Measurements from ENCODE around the gene GRIFIN. TPM values are rescaled to one million over a fixed set of nuclear protein-coding genes. Genes with fewer than 3 reads are reported as not detected.

Gene GRIFIN
- total and polyA plus RNA-seq, 5 donors from 2014 or later: not detected

GRCh38 chr7:2436341-2437104 is 39.7 kb downstream of the GRIFIN start:
- Histone ChIP-seq H3K36me3 (ENCODE audit: control insufficient read depth, insufficient read depth, low read length) (peaks cover 34% of the 10 kb centered on the region), H3K27ac (ENCODE audit: insufficient read depth, low read length, poor library complexity, severe bottlenecking) (no peak overlapping the region), H3K27me3 (ENCODE audit: control insufficient read depth, insufficient read depth, low read length) (no peaks in the 10 kb centered on the region), H3K4me1 (ENCODE audit: control insufficient read depth, insufficient read depth, low read length, poor library complexity, severe bottlenecking) (no peaks in the 10 kb centered on the region), H3K9me3 (ENCODE audit: control insufficient read depth in 2 of 2, low read length in 2 of 2) (no peaks in the 10 kb centered on the region), H3K4me3 (ENCODE audit: low read depth, low read length) (no peak overlapping the region)
- Mint-ChIP-seq H3K27me3 (no peaks in the 10 kb centered on the region), H3K36me3 (peaks cover 19% of the 10 kb centered on the region), H3K9me3 (no peaks in the 10 kb centered on the region), H3K4me3 (no peak overlapping the region), H3K27ac (peak overlapping the region in 1 of 3 donors; percentile 71), H3K4me1 (peaks cover 0 to 5% (median 3%) of the 10 kb centered on the region in 4 donors)
- DNase-seq: no peak
- ATAC-seq (ENCODE audit: low read depth in 2 of 2): no peak

GRCh38 chr7:2435146-2435545 is 41.1 kb downstream of the GRIFIN start:
- H3K4me1 ChIP-seq (ENCODE audit: control insufficient read depth, insufficient read depth, low read length, poor library complexity, severe bottlenecking): no peaks in the 10 kb centered on the region
- ATAC-seq (ENCODE audit: low read depth in 2 of 2): no peak
- Mint-ChIP-seq H3K4me1 (peaks cover 2 to 11% (median 6%) of the 10 kb centered on the region in 4 donors), H3K4me3 (no peak overlapping the region), H3K9me3 (peaks cover 0 to 6% (median 2%) of the 10 kb centered on the region in 7 donors), H3K36me3 (peaks cover 23% of the 10 kb centered on the region), H3K27ac (peak overlapping the region in 1 of 3 donors; percentile 17), H3K27me3 (no peaks in the 10 kb centered on the region)
- no peaks in the 10 kb centered on the region for H3K27me3 ChIP-seq (ENCODE audit: control insufficient read depth, insufficient read depth, low read length)
- H3K4me3 ChIP-seq (ENCODE audit: low read depth, low read length): no peak overlapping the region
- DNase-seq: no peak
- H3K36me3 ChIP-seq (ENCODE audit: control insufficient read depth, insufficient read depth, low read length): peaks cover 38% of the 10 kb centered on the region
- peaks cover 0 to 3% of the 10 kb centered on the region in 2 experiments for H3K9me3 ChIP-seq (ENCODE audit: control insufficient read depth in 2 of 2, low read length in 2 of 2)
- no peak overlapping the region for H3K27ac ChIP-seq (ENCODE audit: insufficient read depth, low read length, poor library complexity, severe bottlenecking)

- Histone ChIP-seq H3K4me1 (ENCODE audit: control insufficient read depth, insufficient read depth, low read length, poor library complexity, severe bottlenecking) (no peaks in the 10 kb centered on the region), H3K9me3 (ENCODE audit: control insufficient read depth in 2 of 2, low read length in 2 of 2) (peaks cover 0 to 3% of the 10 kb centered on the region in 2 experiments), H3K4me3 (ENCODE audit: low read depth, low read length) (no peak overlapping the region), H3K36me3 (ENCODE audit: control insufficient read depth, insufficient read depth, low read length) (peaks cover 38% of the 10 kb centered on the region), H3K27ac (ENCODE audit: insufficient read depth, low read length, poor library complexity, severe bottlenecking) (no peak overlapping the region), H3K27me3 (ENCODE audit: control insufficient read depth, insufficient read depth, low read length) (no peaks in the 10 kb centered on the region)
- H3K9me3 Mint-ChIP-seq: peaks cover 0 to 6% (median 2%) of the 10 kb centered on the region in 7 donors
- no peak overlapping the region for H3K4me3 Mint-ChIP-seq
- H3K4me1 Mint-ChIP-seq: peaks cover 5 to 19% (median 7%) of the 10 kb centered on the region in 4 donors
- H3K27me3 Mint-ChIP-seq: no peaks in the 10 kb centered on the region
- no peak overlapping the region for H3K27ac Mint-ChIP-seq
- ATAC-seq (ENCODE audit: low read depth in 2 of 2) (no peak), DNase-seq (no peak)
- peaks cover 24% of the 10 kb centered on the region for H3K36me3 Mint-ChIP-seq
These were observed 42.3 kb downstream of the GRIFIN start for GRCh38 chr7:2433713-2434550.

- Mint-ChIP-seq H3K36me3 (peaks cover 24% of the 10 kb centered on the region), H3K27ac (no peak overlapping the region), H3K4me3 (no peak overlapping the region), H3K27me3 (no peaks in the 10 kb centered on the region), H3K4me1 (peaks cover 5 to 19% (median 8%) of the 10 kb centered on the region in 4 donors), H3K9me3 (peaks cover 0 to 6% (median 2%) of the 10 kb centered on the region in 7 donors)
- ATAC-seq (ENCODE audit: low read depth in 2 of 2) (no peak), DNase-seq (no peak)
- Histone ChIP-seq H3K27me3 (ENCODE audit: control insufficient read depth, insufficient read depth, low read length) (no peaks in the 10 kb centered on the region), H3K4me1 (ENCODE audit: control insufficient read depth, insufficient read depth, low read length, poor library complexity, severe bottlenecking) (no peaks in the 10 kb centered on the region), H3K4me3 (ENCODE audit: low read depth, low read length) (no peak overlapping the region), H3K9me3 (ENCODE audit: control insufficient read depth in 2 of 2, low read length in 2 of 2) (peaks cover 0 to 3% of the 10 kb centered on the region in 2 experiments), H3K36me3 (ENCODE audit: control insufficient read depth, insufficient read depth, low read length) (peaks cover 35% of the 10 kb centered on the region), H3K27ac (ENCODE audit: insufficient read depth, low read length, poor library complexity, severe bottlenecking) (no peak overlapping the region)
These were observed 43.1 kb downstream of the GRIFIN start for GRCh38 chr7:2432910-2433712.

- Mint-ChIP-seq H3K9me3 (peaks cover 0 to 6% (median 3%) of the 10 kb centered on the region in 7 donors), H3K4me3 (no peak overlapping the region), H3K27ac (peak overlapping the region in 1 of 3 donors; percentile 1), H3K27me3 (no peaks in the 10 kb centered on the region), H3K36me3 (peaks cover 20% of the 10 kb centered on the region), H3K4me1 (peaks cover 5 to 18% (median 9%) of the 10 kb centered on the region in 4 donors)
- peaks cover 23% of the 10 kb centered on the region for H3K36me3 ChIP-seq (ENCODE audit: control insufficient read depth, insufficient read depth, low read length)
- H3K4me1 ChIP-seq (ENCODE audit: control insufficient read depth, insufficient read depth, low read length, poor library complexity, severe bottlenecking): no peaks in the 10 kb centered on the region
- no peaks in the 10 kb centered on the region for H3K27me3 ChIP-seq (ENCODE audit: control insufficient read depth, insufficient read depth, low read length)
- H3K4me3 ChIP-seq (ENCODE audit: low read depth, low read length): no peak overlapping the region
- peaks cover 0 to 3% of the 10 kb centered on the region in 2 experiments for H3K9me3 ChIP-seq (ENCODE audit: control insufficient read depth in 2 of 2, low read length in 2 of 2)
- DNase-seq (peak; percentile 12 to 41 (median 38)), ATAC-seq (ENCODE audit: low read depth in 2 of 2) (peak; percentile 40 to 53)
- no peak overlapping the region for H3K27ac ChIP-seq (ENCODE audit: insufficient read depth, low read length, poor library complexity, severe bottlenecking)
These were observed 44.8 kb downstream of the GRIFIN start for GRCh38 chr7:2431260-2431867.

- no peak overlapping the region for H3K4me3 ChIP-seq (ENCODE audit: low read depth, low read length)
- H3K9me3 ChIP-seq (ENCODE audit: control insufficient read depth in 2 of 2, low read length in 2 of 2): peaks cover 0 to 1% of the 10 kb centered on the region in 2 experiments
- Mint-ChIP-seq H3K9me3 (peaks cover 0 to 1% (median under 1%) of the 10 kb centered on the region in 7 donors), H3K4me1 (peaks cover 0 to 17% (median 11%) of the 10 kb centered on the region in 4 donors), H3K36me3 (peaks cover 8% of the 10 kb centered on the region), H3K27ac (peak overlapping the region in 2 of 3 donors; percentile 54 to 77), H3K4me3 (no peak overlapping the region), H3K27me3 (no peaks in the 10 kb centered on the region)
- H3K27me3 ChIP-seq (ENCODE audit: control insufficient read depth, insufficient read depth, low read length): no peaks in the 10 kb centered on the region
- ATAC-seq (ENCODE audit: low read depth in 2 of 2) (no peak), DNase-seq (no peak)
- H3K4me1 ChIP-seq (ENCODE audit: control insufficient read depth, insufficient read depth, low read length, poor library complexity, severe bottlenecking): no peaks in the 10 kb centered on the region
- peaks cover 5% of the 10 kb centered on the region for H3K36me3 ChIP-seq (ENCODE audit: control insufficient read depth, insufficient read depth, low read length)
- no peak overlapping the region for H3K27ac ChIP-seq (ENCODE audit: insufficient read depth, low read length, poor library complexity, severe bottlenecking)
These were observed 50.4 kb downstream of the GRIFIN start for GRCh38 chr7:2425749-2426148.
